ENCODE measurements around the gene EFNA5.
A peak's percentile ranks its signal among the peaks of the same experiment; 100 is the strongest.

The EFNA5 gene

DNA sequence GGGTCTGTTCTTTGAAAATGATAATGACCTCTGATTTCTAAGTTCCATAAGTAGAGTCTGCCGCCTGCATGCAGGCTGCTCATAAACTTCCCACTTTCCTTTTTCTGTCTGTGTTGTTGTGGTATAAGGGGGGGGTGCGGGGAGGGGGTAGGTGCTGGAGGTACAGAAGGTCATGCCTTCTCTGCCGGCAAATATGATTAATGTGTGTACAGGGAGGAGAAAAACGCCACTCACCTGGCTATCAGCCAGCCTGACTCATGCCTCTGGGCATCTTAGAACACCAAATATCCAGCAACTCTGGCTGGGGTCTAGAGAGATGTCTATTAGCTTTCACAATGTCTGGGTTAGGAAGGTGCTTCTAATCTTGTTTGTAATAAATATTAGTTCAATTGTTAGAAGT is 128.3 kb downstream of the EFNA5 start:
- peak; percentile 11 for DNase-seq

DNA sequence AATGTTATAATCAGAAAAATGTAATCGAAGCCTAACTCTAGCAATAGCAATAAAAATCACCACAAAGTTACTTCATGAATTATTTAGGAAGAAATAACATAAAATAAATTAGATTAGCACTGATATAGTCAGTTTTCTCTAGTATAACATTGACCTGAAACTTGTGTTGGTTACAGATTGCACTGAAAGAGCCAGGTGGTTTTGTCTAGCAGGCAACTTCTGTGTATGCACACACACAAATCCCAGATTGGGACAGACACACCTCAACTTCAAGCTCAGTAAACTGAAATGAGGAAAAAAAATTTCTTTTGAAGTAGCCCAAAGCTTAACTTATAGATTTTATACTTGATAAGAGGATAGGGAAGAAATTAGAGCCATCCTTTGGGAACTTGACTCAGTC is 129.3 kb downstream of the EFNA5 start:
- DNase-seq = no peak

DNA sequence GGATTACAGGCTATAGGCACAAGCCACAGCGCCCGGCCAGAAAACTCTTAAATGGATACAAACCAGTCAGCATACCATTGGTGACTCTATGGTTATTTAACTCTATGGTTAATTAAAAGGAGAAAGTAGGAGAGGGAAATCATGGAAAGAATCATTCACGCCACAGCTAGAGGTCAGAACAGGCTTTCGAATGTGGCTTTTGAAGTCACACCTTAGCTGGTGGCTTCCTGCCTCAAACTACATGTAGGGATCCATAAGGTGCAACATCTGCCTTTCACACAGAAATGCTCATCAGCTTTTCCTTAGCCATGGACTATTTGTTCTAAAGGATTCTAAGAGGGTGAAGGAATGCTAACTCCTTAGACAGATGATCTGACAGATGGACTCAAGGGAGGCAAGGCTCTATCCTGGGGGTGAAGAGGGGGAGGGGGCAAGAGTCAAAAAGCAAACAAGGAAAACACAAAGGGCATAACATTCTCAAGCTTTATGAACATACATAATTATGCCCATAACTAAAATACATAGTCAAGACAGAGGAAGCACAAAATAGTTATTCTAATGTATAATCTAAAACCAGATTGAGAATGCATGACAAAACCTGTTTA is 130.9 kb downstream of the EFNA5 start:
- DNase-seq = no peak

DNA sequence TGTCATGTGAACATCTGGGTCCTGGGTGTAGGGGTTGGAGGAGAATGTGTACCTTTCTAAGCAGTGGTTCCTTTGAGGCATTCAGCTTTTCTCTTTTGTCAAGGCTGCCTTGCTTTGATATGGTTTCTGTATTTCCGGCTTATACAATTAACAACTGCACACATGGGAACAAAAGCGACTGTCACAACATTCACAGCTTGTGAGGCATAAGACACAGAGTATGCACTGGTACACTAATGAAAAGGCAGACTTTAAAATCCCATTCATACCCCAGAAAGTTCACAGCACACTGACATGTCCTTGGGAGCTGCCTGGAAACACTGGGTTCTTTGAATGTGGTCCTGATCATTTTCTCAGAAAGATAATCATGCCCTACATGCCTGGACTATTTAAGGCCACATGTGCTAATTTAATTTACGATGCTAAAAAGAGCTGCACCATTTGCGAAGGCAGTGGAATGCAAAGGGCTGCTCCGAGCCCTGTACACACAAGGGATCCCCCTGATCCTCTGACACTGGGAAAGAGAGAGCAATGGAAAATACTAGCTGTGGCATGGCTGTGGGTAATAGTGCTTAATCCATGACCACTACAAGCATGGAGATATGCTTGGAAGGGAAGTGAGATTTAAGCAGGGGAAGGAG is 131.8 kb downstream of the EFNA5 start:
- no peak for DNase-seq

DNA sequence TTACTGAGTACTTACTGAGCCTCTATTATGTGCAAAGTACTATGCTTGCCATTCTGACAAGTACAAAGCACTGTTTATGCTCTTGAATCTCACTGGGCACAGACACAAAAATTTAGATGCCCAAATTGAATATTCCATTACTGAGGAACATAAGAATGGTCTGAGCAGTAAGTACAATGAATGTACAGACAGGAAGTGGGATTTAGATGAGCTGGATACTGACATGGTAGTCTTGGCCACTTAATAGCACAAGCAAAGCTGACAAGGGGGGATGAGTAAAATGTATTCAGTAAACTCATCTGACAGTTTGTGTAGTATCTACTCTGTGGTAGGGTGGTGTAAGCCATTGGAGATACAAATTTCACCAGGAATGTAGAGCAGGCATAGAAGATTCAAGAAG is 132.4 kb downstream of the EFNA5 start:
- DNase-seq = no peak

DNA sequence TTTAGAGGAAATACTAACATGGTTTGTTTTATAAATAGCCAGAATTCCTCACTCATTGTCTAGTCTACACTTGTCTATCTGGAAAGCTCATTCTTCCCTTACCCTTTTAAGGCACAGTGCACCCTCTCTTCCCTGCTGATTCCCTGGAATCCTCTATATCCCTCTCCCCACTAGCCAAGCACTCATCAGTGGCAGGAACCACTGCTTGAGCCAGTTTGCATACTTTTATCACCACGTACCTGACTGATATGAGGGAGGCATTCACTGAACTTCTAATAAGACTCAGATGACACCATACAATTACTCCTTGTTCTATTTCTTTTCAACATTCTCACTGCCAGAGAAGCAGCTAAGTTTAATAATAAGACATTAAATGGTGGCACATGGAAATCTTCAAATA is 134.9 kb downstream of the EFNA5 start:
- no peak for DNase-seq

DNA sequence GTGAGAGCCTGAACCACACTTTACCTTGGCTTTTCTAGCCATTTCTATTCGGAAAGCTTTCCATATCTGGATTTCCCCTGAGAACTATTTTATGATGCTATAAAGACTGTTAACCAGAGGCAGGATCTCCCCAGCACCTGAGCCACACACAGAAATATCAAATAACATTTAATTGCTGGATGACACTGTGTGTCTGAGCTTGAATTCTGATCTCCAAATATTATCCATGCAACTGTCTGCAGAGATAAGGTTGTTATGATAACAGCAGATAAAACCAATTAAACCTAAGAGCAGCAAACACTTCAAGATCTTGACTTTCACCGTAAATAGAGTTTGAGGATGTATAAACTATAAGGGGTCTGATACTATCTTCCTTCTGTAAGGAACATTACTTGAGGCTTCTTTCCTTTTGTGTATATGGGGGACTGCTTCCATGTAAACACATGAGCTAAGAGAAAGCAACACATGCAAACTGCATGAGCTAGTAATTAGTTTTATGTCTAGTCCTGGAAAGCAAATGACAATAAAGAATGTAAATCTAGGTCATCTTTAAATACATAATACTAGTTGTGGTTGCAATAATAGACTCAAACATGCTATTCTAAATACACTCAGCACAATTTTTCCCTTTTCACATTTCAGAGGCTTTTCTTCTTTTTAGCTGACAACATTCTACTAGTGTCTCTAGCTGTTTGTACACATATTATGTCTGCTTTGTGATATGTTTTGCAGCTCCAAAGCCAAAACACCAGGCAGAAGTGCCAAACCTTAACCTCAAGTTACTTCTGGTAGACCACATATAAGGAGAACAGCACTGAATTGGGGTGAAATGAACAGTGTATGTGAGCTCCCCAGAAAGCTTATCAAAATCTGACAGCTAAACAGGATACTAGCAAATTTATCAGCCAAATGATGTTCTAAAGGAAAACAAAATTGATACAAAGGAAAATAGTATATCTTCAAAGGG is 136.5 kb downstream of the EFNA5 start:
- DNase-seq = no peak

DNA sequence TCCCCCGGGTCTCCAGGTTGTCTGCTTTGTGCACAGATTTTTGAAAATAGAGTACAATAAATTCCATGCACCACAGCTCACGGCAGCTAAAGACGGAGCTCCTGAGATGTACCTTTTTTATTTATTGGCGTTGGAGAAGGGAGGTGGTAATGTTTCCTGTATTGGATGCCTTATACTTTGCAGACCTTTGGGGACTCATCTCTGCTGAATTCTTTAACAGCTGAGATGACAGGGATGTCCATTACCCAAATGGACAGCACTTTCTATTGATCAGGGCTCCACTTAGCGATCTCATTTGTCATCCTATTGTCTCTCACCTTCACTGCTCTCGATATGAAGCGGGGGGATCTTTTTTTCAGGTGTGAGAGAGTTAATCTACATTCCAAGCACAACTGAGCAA is 137.8 kb downstream of the EFNA5 start:
- DNase-seq = no peak

DNA sequence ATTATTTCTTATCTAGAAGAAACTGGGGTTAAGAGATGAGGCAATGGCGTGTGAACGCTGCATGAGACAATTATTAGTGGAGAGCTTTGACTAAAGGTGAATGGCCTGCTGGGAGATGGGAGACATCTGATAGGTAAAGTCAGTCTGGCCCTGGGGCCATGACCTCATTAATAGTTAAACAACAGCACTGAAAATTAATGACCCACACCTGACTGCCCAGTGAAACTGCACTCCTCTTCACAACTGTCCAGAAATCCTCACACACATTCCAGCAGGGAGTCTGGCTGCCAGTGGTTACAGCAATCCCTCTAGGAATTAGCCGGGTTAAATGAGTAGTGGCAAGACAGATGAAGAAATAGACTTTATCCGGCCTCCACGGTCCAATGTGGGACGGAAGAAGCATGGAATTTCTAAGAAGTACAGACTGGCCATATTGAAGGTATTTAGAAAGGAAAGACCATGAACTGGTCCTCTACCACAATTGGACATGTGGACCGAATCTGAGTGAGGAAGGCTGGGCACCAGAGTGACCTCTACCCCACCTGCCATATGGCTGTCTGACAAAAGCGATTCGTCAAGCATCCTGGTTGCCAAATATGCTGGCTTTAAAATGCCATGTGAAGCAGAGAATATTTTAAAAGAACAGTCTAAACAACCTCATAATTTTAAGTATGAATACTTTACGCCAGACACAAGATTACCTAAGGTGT is 138.4 kb downstream of the EFNA5 start:
- no peak for DNase-seq

DNA sequence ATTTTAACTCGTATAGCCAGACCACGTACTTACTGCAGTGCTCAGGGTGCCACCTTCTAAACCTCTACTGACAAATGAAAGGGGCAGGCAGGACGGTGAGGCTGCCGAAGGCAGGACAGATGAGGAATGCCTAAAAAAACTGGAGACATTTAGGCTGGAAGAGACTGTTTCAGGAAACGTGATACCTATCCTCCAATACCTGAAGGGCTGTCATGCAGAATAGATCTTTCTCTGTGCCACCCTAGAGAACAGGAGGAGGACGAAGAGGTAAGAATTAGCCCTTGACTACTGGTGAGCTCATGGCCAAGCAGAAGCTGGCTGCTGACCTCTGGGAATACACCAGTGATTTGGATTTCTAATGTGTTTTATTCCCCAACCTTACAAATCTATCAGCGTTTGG is 139.4 kb downstream of the EFNA5 start:
- no peak for DNase-seq

DNA sequence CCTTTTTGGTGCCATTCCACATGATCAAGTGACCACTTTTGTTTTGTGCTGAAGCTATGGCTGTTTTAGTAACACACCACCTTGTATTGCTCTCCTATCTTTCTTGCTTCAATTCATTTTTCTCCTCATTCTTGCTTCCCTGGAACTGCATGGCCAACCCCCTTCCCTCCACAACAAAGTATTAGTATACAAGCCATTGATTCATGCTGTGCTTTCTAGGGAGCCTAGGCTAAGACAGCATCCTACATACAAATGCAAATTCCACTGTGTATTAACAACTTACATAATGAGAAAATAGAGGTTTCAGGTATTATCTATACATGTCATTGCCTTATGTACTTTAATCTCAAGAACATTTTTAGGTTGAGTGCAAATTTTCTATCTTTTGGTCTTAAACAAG is 141.1 kb downstream of the EFNA5 start:
- DNase-seq = no peak

DNA sequence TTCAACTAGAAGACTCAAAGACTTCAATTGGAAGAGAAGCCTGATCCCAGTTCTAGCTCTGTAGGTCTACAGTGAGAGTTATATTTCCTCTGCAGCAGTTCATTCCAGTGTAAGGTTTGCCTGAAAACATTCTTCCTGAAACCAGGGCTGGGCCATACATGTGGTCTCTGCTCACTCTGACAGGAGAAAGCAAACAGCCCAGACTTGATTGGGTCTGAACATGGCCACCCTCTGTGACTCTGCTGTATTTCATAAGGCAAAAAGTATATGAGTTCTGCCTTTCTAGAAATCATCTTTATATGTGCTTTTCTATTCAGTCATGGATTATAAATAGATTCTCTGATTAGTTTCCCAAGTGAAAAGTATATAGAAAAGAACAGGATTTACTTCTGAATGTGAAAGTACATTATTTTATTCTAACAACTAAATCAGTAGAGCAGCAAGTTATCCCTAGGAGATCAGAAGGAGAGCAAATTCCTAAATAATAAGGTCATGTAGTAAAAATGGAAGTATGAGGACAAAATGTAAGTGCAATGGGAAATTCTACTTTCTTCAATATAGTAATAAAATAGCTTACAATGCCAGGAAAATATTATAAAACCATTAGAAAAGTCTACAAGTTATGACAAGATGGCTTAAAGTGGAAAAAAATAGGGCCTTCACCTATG is 144.3 kb downstream of the EFNA5 start:
- DNase-seq = no peak

DNA sequence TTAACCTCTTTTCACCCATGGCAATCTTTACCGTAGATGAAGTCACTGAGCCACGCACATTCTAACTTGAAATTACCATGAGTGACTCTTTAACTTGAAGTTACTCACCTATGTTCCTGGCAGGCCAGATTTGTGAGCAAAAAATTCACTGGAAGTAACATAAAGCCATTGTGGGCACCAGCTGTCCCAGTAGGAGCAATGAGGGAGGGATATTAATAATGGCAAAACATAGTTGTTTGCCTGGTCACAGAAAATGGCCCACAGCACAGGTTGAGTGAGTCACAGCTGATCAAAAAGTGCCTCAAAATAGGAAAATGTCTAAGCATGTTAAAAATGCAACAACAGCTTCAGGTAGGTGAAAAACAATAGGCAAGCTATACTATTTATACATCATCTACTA is 146.6 kb downstream of the EFNA5 start:
- DNase-seq = no peak

DNA sequence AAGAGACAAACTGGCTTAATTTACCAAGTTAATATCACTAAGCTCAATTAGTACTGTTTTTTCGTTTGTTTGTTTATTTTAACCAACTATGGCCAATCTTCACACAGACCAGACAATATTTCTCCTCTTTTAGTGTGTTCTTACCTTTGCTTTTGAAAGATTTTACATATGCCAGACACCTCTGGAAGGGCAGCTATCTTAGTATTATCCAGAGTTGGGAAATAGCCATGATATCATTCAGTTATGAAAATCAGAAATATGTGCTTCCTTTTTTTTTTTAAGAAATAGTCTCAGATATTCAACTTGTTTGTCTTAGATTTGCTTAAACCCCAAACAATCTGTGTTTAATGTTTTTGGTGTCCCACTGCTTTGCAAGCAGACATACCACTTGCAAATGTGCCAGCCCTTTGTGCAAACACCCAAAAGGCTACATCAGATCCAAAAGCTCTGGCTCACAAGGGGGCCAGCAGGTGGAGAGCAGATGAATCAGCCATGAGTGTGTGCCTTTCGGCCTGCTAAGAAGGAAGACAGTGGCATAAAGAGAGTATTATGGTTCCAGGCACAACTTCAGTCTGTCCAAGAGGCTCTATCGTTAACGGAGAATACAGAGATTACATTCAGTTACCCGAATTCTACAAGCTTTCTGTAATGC is 147.6 kb downstream of the EFNA5 start:
- no peak for DNase-seq

DNA sequence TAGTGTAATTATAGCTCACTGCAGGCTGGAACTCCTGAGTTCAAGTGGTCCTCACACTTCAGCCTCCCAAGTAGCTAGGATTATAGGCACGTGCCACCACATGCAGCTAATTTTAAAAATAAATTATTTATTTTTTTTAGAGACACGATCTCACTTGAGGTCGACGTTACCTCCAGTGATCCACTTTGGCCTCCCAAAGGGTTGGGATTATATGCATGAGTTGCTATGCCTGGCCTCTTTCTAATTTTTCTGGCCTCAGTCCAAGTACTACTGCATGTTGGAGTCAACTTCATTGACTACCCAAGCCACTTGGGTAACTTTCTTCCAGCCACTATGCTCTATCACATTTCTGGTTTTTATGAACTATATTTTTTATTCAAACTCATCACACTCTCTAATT is 148.3 kb downstream of the EFNA5 start:
- no peak for DNase-seq

DNA sequence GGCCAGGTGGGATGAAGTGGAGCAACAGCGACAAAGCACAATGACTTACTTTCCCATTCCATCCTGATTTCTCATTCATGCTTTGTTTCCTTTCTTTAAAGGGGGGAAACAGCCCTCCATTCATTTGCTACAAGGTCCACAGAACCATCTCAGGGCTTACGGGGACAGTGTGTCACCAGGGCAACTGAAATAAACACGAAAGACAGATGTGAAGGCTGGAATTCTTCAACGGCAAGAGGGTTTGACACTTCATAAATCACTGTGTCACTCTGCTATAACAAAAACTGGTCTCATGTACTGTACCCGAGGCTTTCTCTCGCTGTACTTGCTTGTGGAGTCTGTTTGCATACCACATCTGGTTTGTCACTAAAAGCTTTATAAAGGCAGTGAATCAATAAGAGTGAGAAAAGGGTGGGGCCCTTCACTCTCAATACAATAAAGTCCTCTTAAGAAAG is 150.8 kb downstream of the EFNA5 start:
- DNase-seq = peak; percentile 18

DNA sequence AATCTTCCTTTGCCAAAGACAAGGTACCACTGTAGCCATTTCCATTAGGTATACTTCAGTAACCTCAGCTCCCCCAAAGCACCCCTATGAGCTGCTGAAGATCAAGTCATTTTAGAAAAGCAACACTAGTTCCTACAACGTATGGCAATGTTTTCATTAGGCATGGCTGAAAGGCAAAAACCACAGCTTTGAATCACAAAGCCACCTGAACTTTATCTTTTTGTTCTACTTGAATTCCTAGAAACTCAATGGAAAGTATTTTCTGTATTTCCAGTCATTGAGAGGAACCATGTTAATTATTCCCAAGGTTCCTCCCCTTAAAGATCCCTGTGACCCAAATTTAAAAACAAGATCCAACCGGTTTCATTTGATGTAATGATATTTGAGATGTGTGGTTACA is 152.1 kb downstream of the EFNA5 start:
- DNase-seq = peak; percentile 25

DNA sequence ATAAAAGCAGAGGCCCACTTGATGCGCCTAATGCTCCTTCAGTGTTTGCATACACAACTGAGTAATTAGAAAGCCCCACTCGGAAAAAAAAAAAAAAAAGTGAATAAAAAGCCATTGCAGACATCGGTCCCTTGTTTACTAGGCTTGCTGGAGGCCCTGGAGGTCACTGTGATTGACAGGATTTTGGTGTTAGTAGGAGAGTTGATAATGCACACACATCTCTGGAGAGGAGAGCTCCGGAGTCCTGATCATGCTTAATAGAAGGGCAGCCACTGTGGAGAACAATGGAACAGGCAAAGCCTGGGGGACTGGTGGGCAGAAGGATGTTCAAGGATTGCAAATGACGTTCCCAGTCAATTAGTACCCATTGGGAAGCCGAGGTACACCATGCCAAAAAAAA is 152.5 kb downstream of the EFNA5 start:
- no peak for DNase-seq

DNA sequence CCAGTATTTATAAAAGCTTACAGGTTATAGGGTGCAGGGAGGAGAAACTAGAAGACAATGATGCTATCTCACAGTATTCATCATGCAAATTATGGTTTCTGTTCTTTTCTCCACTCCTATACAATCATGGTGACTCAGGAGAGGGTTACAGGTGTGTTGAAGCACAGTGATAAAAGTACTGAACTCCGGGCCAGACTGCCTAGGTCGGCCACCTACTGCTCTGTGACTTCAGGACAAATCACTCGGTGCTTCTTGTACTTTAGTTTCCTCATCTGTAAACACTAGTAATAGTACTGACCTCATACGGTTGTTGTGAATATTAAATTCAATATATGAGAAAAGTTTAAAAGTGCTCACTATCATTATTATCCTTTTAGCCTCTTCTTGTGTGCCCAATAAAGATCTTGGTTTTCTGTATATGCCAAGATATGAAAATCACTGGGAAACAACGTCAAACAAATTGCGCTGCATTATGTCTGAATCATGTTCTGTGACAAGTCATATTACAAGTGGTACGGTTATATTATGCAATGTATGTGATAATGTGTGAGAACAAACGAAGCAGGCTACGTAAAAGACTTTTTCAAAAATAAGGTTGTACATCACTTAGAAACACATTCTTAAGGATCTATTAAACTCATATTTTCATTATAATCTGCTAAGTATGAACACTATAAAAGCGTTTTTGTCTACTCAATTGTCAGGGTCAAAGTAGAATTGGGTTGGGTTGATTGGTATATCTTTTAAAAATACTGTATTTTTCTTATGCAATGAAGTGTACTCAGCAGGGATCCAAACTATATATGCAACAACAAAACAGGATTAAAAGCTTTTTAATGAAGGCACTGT is 153.3 kb downstream of the EFNA5 start:
- DNase-seq = no peak

DNA sequence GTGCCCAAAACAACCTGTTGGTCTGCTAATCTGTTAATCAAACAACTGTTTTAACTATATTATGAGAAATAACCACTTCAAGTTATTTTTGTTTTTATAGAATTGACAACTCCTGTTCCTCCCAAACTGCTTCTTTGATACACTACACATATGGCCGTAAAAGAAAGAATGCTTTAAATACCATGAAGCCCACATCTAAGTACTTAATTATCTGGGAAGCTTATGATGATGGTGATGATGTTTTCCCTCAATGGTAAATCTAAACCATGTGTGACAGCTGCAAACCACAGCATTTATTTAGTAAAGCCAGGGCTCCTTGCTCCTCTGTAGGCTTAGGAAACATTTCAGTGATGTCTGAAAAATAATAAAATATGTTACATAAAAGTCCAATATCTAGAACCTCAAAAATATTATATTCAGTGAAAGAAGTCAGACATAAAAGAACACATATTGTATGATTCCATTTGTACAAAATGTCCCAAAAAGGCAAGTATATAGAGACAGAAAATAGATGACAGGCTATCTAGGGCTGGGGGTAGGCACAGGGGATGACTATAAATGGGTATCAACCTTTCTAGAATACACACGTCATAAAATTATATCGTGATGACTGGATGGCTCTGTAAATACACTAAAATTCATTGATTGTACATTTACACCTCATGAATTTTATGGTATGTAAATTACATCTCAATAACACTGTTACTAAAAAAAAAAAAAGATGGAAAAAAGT is 154.1 kb downstream of the EFNA5 start:
- DNase-seq = no peak
